Dedifferentiated amniotic fluid mesenchymal stem cell (primary cell): ENCODE data around the gene RASL11A.
A peak's percentile ranks its signal among the peaks of the same experiment; 100 is the strongest.
"Not testable (repeated sequence)": the region's sequence is repeated elsewhere in the genome, so short reads cannot be mapped to it uniquely, and the experiment has no call there.

Source experiments
- DNase-seq: peaks from one replicate; pipeline ENCODE4 v3.0.0-alpha.2; 2016; ENCODE audit errors: extremely low spot score

RASL11A gene, protein sequence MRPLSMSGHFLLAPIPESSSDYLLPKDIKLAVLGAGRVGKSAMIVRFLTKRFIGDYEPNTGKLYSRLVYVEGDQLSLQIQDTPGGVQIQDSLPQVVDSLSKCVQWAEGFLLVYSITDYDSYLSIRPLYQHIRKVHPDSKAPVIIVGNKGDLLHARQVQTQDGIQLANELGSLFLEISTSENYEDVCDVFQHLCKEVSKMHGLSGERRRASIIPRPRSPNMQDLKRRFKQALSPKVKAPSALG

GRCh38 chr13:27270594-27271520 is at the start of gene RASL11A:
Gene RASL11A, plus strand, starts transcription at chr13:27270830. Its CDS starts 115 bp downstream, at chr13:27270945.
- peak; percentile 72 for DNase-seq

DNA sequence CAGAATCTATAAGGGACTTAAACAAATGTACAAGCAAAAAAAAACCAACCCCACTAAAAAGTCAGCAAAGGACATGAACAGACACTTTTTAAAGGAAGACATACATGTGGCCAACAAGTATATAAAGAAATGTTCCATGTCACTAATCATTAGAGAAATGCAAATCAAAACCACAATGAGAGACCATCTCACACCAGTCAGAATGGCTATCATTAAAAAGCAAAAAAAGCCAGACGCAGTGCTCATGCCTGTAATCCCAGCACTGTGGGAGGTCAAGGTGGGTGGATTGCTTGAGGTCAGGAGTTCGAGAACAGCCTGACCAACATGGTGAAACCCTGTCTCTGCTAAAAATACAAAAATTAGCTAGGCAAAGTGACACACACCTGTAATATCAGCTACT is 48.5 kb upstream of the RASL11A start:
- not testable (repeated sequence) for DNase-seq

- no peak for DNase-seq
Measured at GRCh38 chr13:27226991-27227390, 43.6 kb upstream of the RASL11A start.

DNA sequence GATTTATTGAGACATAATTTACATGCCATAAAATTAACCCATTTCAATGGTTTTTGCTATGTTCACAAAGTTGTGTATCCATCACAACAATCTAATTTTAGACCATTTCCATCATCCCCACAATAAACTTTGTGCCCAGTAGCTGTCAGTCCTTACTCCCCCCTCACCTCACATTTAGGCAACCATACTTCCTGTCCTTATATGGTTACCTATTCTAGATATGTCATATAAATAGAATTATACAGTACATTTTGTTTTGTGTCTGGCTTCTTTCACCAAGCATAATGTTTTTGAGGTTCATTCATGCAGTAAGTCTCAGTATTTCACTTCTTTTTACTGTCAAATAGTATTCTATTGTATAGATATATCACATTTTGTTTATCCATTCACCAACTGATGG is 42.5 kb upstream of the RASL11A start:
- DNase-seq = no peak

- no peak for DNase-seq
Measured at GRCh38 chr13:27229642-27230041, 41.0 kb upstream of the RASL11A start.

GRCh38 chr13:27233964-27234363 is 36.7 kb upstream of the RASL11A start:
- DNase-seq = no peak

GRCh38 chr13:27236478-27236877 is 34.2 kb upstream of the RASL11A start:
- no peak for DNase-seq

DNA sequence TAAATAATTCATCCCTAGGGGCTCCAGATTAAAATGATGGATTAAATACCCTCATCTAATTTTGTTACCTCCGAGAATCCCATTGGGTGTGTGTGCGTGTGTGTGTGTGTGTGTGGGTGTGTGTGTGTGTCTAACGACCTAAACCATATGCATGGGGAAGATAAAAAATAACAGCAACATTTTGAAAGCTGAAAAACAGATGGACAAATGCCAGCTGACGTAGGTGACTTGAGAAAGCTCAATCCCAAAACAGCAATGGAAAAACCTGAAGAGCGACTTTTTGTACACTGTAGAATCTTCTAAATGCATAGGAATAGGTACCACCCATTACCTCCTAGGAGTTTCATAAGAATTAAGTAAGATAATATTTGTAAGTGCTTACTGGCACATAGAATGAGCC is 27.9 kb upstream of the RASL11A start:
- DNase-seq = no peak

- DNase-seq = no peak
Measured at GRCh38 chr13:27245610-27246009, 25.0 kb upstream of the RASL11A start.

GRCh38 chr13:27250833-27251165 is 19.8 kb upstream of the RASL11A start:
- DNase-seq = no peak

- peak; percentile 96 for DNase-seq
Measured at GRCh38 chr13:27251166-27252091, 19.2 kb upstream of the RASL11A start, which contains the start of gene RPL21. Gene RPL21, plus strand, starts transcription at chr13:27251558. Its CDS starts 2,219 bp downstream, at chr13:27253777.

DNA sequence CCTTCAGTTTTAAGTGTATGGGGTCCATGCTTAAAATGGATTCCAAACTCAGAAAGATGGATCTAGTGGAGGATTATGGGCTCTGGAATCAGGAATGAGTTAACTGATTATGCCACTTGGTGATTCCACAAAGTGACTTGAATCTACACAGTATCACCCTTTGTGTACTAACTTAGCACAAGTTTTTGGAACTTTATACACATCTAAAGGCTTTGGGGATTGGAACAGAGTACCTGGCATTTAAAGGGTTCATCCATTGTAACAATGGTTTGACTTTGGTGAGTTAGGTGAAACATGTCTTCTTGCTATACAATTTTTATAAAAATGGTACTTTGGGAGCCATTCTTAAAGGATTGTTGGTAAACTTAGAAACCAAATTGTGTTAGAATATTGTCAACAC is 18.2 kb upstream of the RASL11A start:
- no peak for DNase-seq

GRCh38 chr13:27257233-27257568 is 13.4 kb upstream of the RASL11A start:
- no peak for DNase-seq

DNA sequence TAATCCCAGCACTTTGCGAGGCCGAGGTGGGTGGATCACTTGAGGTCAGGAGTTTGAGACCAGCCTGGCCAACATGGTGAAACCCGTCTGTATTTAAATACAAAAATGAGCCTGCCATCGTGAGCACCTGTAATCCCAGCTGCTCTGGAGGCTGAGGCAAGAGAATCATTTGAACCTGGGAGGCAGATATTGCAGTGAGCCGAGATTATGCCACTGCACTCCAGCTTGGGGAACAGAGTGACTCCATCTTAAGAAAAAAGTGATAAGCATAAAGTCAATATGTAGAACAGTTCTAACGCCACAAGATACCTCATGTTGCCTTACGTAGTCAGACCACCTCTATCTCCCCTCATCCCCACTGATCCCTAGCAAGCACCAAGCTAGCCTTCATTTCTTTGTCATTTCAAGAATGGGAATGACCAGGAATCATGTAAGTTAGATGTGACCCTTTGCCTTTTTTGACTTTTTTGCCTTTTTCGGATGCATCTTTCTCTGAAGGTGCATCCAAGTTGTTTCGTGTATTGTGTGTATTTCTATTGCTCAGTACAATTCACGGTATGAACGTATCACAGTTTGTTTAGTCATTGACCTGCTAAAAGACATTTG is 12.9 kb upstream of the RASL11A start:
- no peak for DNase-seq

DNA sequence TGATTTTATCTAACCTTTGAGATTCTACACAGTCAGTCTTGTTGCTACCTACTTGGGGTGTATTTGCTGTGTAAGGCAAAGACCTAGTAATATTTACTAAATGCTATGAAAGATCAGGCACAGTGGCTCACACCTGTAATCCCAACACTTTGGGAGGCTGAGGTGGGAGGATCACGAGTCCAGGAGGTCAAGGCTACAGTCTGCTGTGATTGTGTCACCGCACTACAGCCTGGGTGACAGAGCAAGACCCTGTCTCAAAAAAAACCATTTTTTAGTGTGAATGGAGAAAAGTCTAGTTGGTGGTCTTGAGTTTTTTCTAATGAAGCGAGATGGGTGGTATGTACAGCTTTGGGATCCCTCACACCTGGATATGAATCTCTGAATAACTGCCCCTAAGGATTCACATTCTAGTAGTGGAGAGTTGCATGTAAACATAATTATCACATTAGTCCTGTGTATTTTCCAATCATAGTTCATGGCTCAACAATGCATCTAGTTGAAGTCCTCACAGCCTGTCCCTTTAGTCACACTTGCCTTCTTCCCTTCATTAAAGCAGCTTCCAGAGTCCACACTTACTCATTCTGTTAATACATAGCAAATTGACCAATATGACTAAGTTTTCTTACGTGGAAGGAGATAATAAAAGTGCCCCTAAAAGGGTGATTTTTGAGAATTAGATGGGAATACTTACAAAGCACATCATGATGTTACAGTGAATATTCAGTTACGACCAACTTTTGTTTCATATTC is 11.8 kb upstream of the RASL11A start:
- no peak for DNase-seq

DNA sequence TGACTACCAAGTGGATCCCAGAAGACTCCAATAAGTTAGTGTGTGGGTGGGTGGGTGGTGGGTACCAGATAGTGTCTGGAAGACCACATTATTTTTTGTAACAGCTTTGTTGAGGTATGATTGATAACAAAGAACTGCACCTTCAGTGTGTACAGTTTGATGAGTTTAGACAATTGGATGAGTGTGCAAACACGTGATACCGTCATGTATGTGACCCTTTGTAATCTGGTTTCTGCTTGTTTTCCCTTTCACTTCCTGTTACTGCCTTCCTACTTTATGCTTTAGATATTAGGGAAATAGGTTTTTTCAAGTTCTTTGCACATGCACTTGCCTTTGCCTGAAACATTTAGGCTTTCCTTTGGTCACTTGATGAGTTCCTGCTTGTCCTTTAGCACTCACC is 10.8 kb upstream of the RASL11A start:
- no peak for DNase-seq

GRCh38 chr13:27261396-27261795 is 9.2 kb upstream of the RASL11A start:
- peak; percentile 61 for DNase-seq

DNA sequence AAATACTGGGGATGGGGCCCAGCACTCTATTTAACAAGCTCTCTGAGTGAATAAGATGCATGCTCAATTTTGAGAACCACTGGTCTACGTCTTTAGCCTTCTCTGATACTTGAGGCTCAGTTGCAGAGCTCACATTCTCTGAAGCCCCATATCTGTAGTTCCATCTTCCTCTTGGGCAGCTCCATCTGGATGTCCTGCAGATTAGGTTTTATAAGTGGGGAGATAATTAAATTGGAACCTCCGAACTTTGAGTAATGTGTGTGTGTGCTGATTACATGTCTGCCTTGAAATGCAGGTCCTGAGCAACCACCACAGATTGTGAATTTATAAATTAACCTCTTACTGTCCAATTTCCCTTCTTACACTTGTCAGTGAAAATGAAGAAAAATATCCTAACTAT is 7.2 kb upstream of the RASL11A start:
- no peak for DNase-seq

GRCh38 chr13:27264181-27264580 is 6.4 kb upstream of the RASL11A start:
- DNase-seq = peak; percentile 37

DNA sequence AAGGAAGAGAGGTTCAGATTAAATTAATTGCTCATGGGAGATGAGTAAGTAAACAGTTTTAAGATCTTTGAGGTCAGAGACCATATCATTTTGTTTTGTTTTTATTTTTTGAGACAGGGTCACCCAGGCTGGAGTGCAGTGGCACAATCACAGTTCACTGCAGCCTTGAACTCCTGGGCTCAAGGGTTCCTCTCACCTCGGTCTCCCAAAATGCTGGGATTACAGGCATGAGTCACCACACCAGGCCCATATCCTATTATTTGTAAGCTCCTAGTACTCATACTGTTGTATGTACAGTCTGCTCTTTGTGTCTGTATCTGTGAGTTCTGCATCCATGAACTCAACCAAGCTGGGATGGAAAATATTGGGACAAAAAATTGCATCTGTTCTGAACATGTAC is 6.0 kb upstream of the RASL11A start:
- no peak for DNase-seq

- no peak for DNase-seq
Measured at GRCh38 chr13:27266917-27267316, 3.7 kb upstream of the RASL11A start.
